ENCODE data around the gene CCBE1.
"Not testable (repeated sequence)": the region's sequence is repeated elsewhere in the genome, so short reads cannot be mapped to it uniquely, and the experiment has no call there.

CCBE1 gene

DNA sequence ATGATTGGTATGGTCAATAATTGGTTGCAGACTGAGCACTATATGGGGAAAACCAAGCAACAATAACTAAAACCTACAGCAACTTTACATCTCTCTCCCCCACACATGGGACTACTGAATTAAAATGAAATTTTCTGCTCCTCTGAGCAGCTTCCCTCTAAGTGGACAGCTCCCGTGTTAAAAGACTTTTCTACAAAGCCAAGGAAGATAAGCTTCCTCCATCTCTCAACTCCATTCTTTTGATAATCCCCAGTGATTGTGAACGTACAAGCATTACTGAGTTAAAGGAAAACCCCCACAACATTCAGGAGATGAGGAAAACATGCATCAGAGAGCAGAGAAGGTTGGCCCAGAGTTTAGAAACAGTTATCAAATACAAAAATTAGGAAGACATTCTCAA, 21.9 kb downstream of the CCBE1 start:
- no peak for DNase-seq

DNA sequence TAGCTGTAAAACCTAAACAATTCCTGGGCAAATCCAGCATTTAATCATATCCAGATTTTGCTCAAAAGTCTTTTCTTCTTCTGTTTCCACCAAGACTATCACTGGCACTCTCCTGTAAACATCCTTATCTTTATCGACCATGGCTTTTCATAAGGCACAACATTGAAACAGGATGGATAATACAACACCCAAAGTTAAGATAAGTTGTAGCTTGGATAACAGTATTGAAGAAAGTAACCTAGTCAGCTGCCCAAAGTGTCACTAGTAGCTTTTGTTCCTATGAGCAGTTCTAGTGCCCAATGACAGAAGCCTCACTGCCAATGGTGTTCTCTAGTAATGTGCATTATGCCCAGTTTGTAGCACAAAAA, 22.3 kb downstream of the CCBE1 start:
- no peak for DNase-seq

DNA sequence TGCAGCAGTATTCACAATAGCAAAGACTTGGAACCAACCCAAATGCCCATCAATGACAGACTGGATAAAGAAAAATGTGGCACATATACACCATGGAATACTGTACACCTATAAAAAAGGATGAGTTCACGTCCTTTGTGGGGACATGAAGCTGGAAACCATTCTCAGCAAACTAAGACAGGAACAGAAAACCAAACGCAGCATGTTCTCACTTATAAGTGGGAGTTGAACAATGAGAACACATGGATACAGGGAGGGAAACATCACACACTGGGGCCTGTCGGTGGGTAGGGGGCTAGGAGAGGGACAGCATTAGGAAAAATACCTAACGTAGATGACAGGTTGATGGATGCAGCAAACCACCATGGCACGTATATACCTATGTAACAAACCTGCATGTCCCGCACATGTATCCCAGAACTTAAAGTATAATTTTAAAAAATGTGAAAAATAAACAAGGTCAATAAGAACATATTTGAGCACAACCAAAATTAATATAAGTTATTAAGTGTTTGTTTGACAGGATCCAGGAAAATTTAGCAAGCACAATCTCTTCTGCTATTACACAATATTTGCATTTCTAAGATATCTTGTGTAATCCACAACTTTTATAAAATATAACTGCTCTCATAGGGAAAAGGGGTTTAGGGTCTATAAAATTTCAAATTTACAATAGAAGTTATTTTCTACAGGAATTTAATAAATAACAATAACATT, 22.9 kb downstream of the CCBE1 start:
- no peak for DNase-seq

GRCh38 chr18:59672235-59672711, 24.9 kb downstream of the CCBE1 start:
- DNase-seq = no peak

- no peak for DNase-seq
Measured at GRCh38 chr18:59671551-59671950, 25.7 kb downstream of the CCBE1 start.

DNA sequence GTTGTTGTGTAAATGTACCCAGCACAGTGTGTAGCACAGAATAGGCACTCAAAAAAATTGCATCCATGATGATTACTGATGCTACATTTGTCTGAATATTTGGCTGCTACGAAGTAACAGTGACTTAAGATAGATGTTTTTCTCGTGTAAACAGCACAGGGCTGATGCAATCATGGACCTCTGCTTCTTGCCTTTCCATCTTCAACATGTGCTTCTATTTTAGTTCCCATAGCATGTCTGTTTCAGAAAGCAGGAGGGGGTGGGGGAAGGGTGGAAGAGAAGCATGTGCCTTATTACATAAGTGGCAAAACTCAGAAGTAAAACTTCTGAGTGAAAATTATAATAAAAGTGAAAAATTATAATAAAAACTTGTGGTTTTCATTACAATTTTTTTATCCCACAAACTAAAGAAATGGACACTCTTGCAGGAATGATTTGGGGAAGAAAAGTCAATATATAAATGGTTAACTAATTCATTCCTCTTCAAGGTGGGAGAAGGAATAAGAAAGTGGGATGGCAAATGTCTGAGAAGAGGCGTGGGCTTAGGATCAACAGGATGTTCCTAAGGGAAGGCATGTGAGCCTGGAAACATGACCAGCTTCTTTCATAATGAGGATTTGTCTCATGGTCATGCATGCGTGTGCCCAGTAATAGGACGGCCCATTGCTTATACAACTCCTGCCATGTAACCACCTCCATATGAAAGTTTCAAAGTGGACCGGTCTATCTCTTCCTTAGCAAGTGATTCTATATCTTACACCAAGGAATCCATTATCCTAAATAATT, 27.2 kb downstream of the CCBE1 start:
- no peak for DNase-seq

DNA sequence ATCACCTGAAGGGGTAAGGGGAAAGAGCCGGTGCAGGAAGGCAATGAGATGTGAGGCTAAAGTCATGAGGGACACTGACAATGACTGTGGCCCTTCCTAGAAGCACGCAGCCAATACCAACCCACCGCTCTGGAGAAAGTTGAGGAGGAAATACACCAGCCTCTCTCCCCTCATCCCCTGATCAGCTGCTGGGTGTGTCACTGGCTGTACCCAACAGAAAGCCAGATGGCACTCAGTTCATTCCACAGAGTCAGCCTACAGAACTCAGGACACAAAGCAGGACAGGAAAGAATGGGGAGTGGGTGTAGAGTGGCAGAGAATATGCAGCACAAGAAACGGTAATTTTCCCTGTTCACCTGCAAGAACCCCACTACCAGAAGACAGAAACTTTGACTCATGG, 29.7 kb downstream of the CCBE1 start:
- DNase-seq = no peak

- DNase-seq = not testable (repeated sequence)
Measured at GRCh38 chr18:59666007-59666402, 31.2 kb downstream of the CCBE1 start.

GRCh38 chr18:59665057-59666006, 31.9 kb downstream of the CCBE1 start:
- no peak for DNase-seq

- no peak for DNase-seq
Measured at GRCh38 chr18:59664329-59664728, 32.9 kb downstream of the CCBE1 start.

GRCh38 chr18:59663096-59663495, 34.1 kb downstream of the CCBE1 start:
- DNase-seq = no peak

- no peak for DNase-seq
Measured at GRCh38 chr18:59661891-59662701, 35.1 kb downstream of the CCBE1 start.

DNA sequence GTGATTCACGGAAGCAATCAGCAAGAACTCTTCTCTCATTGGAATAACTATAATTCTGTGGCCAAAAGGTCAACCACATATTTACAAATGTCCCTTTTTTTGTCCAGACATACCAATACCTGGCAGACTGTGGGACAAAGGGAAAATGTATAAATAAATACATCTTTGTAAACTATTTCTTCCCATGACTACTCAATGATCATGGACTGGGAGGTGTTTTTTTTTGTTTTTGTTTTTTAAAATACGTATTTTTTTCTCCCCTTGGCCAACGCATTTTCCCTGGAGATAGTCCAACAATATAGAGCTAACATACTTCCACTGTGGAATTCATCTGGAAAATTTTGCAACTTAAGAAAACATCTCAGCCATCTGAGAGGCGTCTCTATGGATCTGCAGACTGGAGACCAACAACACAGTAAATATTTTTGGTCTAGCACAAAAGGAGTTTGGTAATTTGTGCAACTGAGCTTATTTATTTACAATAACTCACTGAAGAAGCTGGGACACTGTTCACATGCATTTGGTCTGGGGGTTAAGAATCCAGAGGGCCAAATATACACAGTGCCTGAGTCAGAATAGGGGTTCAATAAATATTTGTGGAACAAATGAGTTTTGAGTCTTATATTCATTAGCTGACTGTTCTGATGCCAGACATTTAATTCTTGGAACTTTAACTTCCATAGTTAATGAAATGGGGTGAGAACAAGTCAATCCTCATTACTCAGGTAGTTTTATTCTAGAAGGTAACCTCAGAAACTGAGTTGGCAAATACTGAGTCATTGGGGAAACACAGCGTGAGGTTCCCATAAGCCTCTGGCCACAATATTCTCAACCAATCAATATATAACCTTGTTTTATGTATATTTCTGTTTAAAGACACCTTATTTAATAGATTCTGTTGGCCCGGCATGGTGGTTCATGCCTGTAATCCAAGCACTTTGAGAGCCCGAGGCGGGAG, 36.2 kb downstream of the CCBE1 start:
- no peak for DNase-seq

- no peak for DNase-seq
Measured at GRCh38 chr18:59660366-59660765, 36.9 kb downstream of the CCBE1 start.

DNA sequence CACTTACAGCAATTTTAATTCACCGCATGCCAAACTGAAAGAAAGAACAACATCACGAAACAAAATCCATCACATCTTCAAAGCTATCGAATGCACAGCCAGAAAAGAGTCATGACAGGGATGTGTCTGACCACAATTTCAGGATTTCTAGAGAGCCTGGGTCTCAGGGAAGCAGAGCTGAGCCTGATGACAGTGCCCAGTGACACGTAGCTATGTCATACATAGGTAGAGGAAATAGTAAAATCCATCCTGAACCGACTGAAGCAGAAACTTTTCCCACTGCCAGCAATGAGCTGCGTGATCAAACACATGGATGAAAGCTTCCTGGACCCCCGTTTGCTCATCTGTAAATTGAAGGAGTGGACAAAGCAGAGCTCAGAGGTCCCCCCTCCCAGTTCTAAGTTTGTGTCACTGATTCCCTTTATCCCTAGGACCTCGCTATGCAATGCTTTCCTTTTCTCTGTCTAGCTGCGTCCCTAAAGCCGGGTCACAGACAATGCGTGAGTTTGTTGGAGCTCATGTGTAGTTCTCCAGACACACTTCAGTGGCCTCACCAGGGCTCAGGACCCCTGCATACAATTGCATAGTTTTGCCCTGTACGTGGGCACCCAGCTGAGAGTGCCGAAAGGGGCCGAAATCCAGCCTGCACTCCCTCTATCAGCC, 37.6 kb downstream of the CCBE1 start:
- DNase-seq = no peak

DNA sequence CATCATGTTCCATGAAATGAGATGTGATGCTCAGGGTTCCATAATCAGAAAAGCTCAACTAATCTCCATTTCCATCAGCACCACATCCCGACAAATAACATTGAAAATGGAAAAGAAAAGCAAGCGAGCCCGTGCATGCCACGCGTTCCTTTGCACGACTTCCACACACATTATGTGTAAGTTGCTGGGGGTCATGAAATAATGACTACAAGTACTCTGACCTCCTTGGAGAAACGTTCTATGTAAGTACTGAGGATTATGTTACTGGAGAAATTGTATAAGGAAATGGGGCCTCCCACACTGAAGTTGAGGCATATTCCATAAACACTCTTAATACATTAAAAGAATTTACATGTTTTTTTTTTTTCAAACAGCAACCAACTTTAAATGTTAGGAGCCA, 38.3 kb downstream of the CCBE1 start:
- no peak for DNase-seq

DNA sequence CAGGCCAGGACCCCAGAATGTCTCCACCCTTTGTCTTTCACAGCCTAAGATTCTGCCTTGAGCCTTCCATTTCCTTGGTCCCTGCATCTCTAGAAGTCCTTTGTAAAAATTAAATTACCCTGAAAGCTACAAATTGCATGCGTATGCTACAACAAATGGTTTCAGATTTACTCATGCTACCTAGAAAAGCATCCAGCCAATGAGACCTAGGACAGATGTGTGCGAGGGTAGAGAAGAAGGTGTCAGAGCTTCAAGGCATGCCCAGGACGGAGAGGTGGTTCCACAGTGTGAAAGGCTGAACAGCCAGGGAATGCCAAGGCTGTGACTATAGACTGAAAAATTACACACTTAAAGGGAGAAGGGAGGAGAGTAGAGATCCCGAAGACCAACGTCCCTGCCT, 40.2 kb downstream of the CCBE1 start:
- DNase-seq = no peak

DNA sequence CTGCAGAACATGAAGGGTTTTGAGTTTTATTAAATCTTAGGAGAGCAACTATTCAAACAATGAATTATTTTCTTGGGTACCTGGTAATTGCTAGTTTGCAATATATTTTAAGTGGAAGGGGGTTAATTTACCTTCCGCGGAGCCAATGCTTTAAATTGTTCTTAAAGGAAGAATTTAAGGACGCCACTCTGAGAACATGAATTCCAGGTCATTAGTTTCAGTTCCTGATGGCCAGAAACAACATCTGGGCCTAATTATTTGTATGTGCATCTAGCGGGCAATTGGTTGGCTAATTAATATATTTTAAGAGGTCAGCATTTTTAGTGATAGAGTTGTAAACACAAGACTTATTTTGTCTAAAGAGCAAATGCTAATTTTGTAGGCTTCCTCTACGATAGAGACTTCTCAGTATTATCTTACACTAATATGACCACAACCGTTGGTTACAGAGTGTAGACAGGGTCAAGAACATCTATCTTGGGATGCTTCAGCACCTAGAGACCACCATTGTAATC, 40.8 kb downstream of the CCBE1 start:
- DNase-seq = no peak

DNA sequence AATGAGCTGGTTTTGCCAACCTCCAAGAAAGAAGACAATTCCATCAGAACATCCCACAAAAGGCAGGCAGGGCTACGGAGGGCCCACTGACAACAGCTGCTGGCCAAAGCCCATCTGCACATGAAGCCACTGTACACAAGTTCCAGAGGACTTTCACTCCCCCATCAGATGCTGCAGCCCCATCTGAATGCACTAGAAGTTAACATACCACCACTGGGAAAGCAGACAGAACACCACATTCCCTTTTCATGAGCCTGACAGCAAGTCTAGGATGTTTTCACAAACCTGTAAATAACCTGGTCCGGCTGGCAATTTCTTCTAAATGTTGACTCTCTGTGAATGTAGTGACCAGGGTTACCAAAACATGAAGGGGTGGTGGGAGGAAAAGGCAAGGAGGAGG, 41.5 kb downstream of the CCBE1 start:
- DNase-seq = no peak

DNA sequence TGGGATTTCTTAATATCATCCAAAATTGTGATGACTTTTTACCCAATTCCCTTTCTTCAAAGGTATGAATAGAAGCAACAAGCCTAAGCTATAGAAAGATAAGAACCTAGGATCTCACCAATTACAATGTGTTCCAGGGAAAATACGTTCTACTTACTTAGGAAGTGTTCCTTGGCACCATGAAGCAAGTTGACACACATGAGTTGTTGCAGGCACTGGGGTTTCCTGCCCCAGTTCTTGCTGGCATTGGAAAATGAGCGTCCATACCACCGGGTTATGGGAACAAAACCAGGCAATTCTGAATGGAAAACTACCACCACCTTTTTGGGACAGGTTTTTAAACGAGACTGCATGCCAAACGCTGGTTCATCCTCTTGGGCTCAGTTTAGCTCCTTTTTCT, 46.2 kb downstream of the CCBE1 start:
- DNase-seq = no peak

All from suppressor macrophage treated with lipopolysaccharide for 1 hour (primary cell).